ENCODE data around the gene DRC3. TPM values are rescaled to one million over a fixed set of nuclear protein-coding genes. Genes with fewer than 3 reads are reported as not detected.

The DRC3 gene
- polyA plus RNA-seq, 6 donors from 2014 or later: 0.19 to 1.4 (median 0.85) TPM; not detected in 2

DNA sequence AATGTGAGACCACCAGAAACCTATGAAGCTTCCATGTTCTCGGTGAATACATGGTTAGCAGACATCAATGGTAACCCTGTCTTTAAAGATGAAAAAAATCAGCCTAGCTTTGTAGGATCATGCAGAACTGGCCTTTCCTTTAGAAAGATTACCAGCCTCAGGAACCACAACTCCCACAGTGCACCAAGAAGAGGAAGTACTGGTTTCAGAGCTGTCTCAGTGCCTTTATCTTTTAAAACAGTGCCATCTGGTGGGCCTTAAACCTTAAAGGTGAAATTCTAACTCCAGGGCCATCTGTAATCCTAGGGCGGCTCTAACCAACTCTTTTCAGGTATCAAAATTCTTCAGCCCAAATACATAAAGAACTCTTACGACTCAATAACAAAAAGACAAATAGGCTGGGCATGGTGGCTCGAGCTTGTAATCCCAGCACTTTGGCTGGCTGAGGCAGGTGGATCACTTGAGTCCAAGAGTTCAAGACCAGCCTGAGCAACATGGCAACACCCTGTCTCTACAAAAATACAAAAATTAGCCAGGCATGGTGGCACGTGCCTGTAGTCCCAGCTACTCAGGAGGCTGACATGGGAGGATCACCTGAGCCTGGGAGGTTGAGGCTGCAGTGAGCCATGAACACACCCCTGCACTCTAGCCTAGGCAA lies 60.9 kb downstream of the DRC3 start:
- Mint-ChIP-seq H3K4me3 (peak overlapping the region in 1 of 8 donors; percentile 73), H3K27ac (peak overlapping the region in 3 of 6 donors; percentile 43 to 89 (median 81)), H3K36me3 (no peaks in the 10 kb centered on the region), H3K4me1 (peaks cover 30 to 52% (median 50%) of the 10 kb centered on the region in 3 donors), H3K27me3 (no peaks in the 10 kb centered on the region), H3K9me3 (no peaks in the 10 kb centered on the region)
- peak; percentile 75 to 79 for ATAC-seq (ENCODE audit: low read depth in 2 of 2)
- peak; percentile 75 for DNase-seq

DNA sequence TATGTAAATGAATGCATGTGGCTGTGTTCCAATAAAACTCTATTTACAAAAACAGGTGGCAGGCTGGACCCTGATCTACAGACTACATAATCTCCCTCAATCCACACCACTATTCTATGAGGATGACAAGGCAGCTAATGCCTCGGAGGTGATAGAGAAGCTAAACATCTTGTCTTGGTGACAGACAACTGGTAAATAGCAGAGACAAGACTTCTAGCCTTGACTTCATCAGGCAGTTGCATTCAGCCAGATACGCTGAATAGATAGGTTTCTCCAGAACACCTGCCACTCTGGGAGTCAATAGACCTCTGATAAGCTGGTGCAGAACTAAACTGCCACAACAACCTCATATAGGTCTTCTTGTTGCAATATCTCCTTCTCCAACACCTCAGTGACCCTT lies 63.0 kb downstream of the DRC3 start:
- Mint-ChIP-seq H3K27me3 (no peaks in the 10 kb centered on the region), H3K4me1 (peaks cover 43 to 62% (median 61%) of the 10 kb centered on the region in 3 donors), H3K36me3 (peaks cover 0 to 8% of the 10 kb centered on the region in 2 donors), H3K9me3 (no peaks in the 10 kb centered on the region), H3K27ac (peak overlapping the region in 2 of 6 donors; percentile 53 to 80), H3K4me3 (peak overlapping the region in 2 of 8 donors; percentile 24 to 53)
- DNase-seq (no peak), ATAC-seq (ENCODE audit: low read depth in 2 of 2) (no peak)

DNA sequence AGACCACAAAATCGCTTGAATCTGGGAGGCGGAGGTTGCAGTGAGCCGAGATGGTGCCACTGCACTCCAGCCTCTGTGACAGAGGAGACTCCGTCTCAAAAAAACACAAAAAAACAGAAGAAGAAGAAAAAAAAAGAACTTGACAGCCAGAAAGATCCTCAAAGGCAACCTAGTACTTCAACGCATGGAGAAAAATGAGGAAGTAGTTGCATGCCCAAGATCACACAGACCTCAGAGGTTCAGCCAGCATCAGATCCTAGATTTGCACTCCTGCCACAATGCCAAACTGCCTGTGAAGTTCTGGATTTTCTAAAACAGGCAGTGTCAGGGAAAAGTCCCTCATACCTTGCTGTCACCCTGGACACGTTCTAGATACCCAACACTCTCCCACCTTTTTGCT lies 64.8 kb downstream of the DRC3 start:
- Mint-ChIP-seq H3K4me1 (peaks cover 55 to 66% (median 60%) of the 10 kb centered on the region in 3 donors), H3K9me3 (no peaks in the 10 kb centered on the region), H3K27ac (peak overlapping the region; percentile 20 to 99 (median 89)), H3K4me3 (peak overlapping the region; percentile 86 to 100 (median 97)), H3K36me3 (peaks cover 0 to 8% of the 10 kb centered on the region in 2 donors), H3K27me3 (no peaks in the 10 kb centered on the region)
- DNase-seq (peak; percentile 51), ATAC-seq (ENCODE audit: low read depth in 2 of 2) (no peak)

DNA sequence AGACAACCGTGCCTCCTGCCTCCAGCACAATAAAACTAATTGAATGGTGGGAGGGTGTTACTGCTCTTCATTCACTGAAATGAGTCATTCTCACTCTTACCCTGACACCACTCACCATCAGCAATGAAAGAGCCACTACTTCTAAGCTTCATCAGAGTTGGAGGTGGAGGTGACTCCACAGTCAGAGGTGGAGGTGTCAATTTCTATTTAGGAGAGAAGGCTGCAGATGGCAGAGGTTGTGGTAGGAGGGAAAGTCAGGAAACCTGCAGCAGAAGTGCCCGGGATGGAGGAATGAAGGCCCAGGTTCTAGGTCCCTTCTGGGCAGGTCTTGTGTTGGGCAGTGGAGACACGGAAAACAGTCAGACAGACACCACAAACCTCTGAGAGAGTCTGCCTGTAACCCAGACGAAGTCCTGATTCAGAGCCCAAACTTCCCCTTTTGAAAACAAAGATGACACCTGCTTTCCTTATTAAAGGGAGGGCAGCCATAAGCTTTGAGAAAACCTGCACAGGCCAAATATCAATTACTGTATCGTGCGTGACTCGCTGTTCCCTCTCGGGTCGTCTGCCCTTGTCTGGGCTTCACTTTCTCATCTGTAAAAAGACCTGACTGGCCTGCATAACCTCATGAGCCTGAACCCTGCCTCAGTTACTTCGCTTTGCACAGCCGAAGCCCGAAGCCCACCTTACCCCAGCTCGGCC lies 65.6 kb downstream of the DRC3 start:
- DNase-seq (peak; percentile 66), ATAC-seq (ENCODE audit: low read depth in 2 of 2) (peak; percentile 28 to 40)
- H3K27ac Mint-ChIP-seq: peak overlapping the region; percentile 20 to 99 (median 92)
- no peaks in the 10 kb centered on the region for H3K27me3 Mint-ChIP-seq
- H3K9me3 Mint-ChIP-seq: no peaks in the 10 kb centered on the region
- H3K36me3 Mint-ChIP-seq: peaks cover 0 to 8% of the 10 kb centered on the region in 2 donors
- peaks cover 54 to 63% (median 59%) of the 10 kb centered on the region in 3 donors for H3K4me1 Mint-ChIP-seq
- H3K4me3 Mint-ChIP-seq: peak overlapping the region; percentile 86 to 100 (median 97)

GRCh38 chr17:18038861-18039534 lies 66.3 kb downstream of the DRC3 start, which contains the start of the genes ATPAF2 and GID4:
Gene ATPAF2, minus strand, starts transcription at chr17:18039168. Its CDS starts 155 bp downstream, at chr17:18039013.
Gene GID4, plus strand, starts transcription at chr17:18039408. Its CDS starts 57 bp downstream, at chr17:18039465.
- Mint-ChIP-seq H3K4me3 (peak within 1 kb of the TSS; percentile 86 to 100 (median 97)), H3K9me3 (no peaks in the 10 kb centered on the region), H3K27ac (peak within 1 kb of the TSS; percentile 82 to 99 (median 92)), H3K4me1 (peaks cover 49 to 56% (median 53%) of the 10 kb centered on the region in 3 donors), H3K36me3 (peaks cover 0 to 8% of the 10 kb centered on the region in 2 donors), H3K27me3 (no peaks in the 10 kb centered on the region)
- peak; percentile 100 for DNase-seq
- ATAC-seq (ENCODE audit: low read depth in 2 of 2): peak; percentile 85

DNA sequence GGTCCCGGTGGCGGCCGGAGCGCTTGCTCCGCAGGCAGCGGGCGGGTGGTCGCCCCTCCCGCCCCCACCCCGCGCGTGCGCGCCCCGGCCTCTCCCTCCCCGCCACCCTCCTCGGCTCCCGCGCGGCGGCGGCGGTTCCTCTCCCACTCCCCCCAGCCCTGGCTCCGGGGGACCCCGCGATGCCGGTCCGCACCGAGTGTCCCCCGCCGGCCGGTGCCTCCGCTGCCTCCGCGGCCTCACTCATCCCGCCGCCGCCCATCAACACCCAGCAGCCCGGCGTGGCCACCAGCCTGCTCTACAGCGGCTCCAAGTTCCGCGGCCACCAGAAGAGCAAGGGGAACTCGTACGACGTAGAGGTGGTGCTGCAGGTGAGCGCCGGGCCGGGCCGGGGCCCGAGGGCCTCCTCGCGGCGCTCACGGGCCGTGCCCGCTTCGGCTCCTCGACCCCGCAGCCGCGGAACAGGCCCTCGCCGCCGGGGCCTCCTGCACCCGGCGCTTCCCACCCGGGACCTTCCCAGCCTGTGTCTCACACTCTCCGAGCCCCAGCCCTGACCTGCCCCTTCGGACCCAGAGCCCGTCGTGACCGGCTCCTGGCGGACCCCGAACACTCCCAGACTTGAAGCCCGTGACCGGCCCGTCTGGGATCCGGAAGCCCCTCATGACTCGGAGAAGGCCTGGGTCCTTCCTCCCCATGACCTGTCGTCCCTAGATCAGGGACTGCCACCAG lies 67.0 kb downstream of the DRC3 start:
- H3K4me1 Mint-ChIP-seq: peaks cover 49 to 56% (median 53%) of the 10 kb centered on the region in 3 donors
- H3K4me3 Mint-ChIP-seq: peak overlapping the region; percentile 86 to 100 (median 97)
- peaks cover 0 to 8% of the 10 kb centered on the region in 2 donors for H3K36me3 Mint-ChIP-seq
- ATAC-seq (ENCODE audit: low read depth in 2 of 2) (peak; percentile 33 to 35), DNase-seq (no peak)
- no peaks in the 10 kb centered on the region for H3K27me3 Mint-ChIP-seq
- peak overlapping the region; percentile 75 to 99 (median 88) for H3K27ac Mint-ChIP-seq
- no peaks in the 10 kb centered on the region for H3K9me3 Mint-ChIP-seq

- ATAC-seq (ENCODE audit: low read depth in 2 of 2): no peak
- H3K36me3 Mint-ChIP-seq: peaks cover 0 to 8% of the 10 kb centered on the region in 2 donors
- DNase-seq: no peak
Measured at GRCh38 chr17:18040261-18040858, 67.7 kb downstream of the DRC3 start.

GRCh38 chr17:18041776-18042175 lies 69.1 kb downstream of the DRC3 start:
- Mint-ChIP-seq H3K4me3 (peak overlapping the region in 6 of 8 donors; percentile 61 to 97 (median 81)), H3K9me3 (no peaks in the 10 kb centered on the region), H3K4me1 (peaks cover 45 to 54% (median 46%) of the 10 kb centered on the region in 3 donors), H3K36me3 (peaks cover 0 to 8% of the 10 kb centered on the region in 2 donors), H3K27me3 (no peaks in the 10 kb centered on the region), H3K27ac (peak overlapping the region in 1 of 6 donors; percentile 81)
- DNase-seq (no peak), ATAC-seq (ENCODE audit: low read depth in 2 of 2) (no peak)

More at GRCh38 chr17:18040261-18040858, 67.7 kb downstream of the DRC3 start:
- Mint-ChIP-seq H3K4me3 (peak overlapping the region; percentile 82 to 97 (median 90)), H3K4me1 (peaks cover 48 to 56% (median 49%) of the 10 kb centered on the region in 3 donors), H3K27ac (peak overlapping the region; percentile 75 to 91 (median 89)), H3K27me3 (no peaks in the 10 kb centered on the region), H3K9me3 (no peaks in the 10 kb centered on the region)

DNA sequence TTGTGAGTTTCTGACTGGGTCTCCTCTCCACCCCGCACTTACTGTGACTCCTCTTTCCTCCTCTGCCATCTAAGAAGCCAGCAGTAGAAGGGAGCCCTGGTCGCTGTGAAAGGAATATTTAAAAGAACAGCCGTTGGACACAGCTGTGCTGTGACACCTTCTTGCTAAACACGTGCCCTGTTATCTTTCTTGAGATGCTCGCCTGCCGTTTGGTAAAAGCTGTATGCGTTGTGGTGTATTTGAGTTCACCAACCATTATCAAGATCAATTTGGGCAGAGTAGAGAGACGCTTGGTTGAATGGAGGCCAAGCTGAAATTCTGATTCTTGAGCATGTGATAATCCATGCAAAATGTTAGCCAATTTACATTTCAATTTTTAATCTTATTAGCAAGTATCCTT lies 70.3 kb downstream of the DRC3 start:
- no peaks in the 10 kb centered on the region for H3K9me3 Mint-ChIP-seq
- peaks cover 0 to 8% of the 10 kb centered on the region in 2 donors for H3K36me3 Mint-ChIP-seq
- DNase-seq (no peak), ATAC-seq (ENCODE audit: low read depth in 2 of 2) (no peak)
- peaks cover 33 to 43% (median 35%) of the 10 kb centered on the region in 3 donors for H3K4me1 Mint-ChIP-seq
- H3K4me3 Mint-ChIP-seq: peak overlapping the region in 1 of 8 donors; percentile 97
- H3K27ac Mint-ChIP-seq: no peak overlapping the region
- no peaks in the 10 kb centered on the region for H3K27me3 Mint-ChIP-seq

GRCh38 chr17:18043491-18043890 lies 70.8 kb downstream of the DRC3 start:
- Mint-ChIP-seq H3K9me3 (no peaks in the 10 kb centered on the region), H3K27me3 (no peaks in the 10 kb centered on the region), H3K27ac (no peak overlapping the region), H3K4me3 (peak overlapping the region in 1 of 8 donors; percentile 97), H3K36me3 (peaks cover 0 to 8% of the 10 kb centered on the region in 2 donors), H3K4me1 (peaks cover 28 to 38% (median 31%) of the 10 kb centered on the region in 3 donors)
- DNase-seq: no peak
- ATAC-seq (ENCODE audit: low read depth in 2 of 2): no peak

- H3K27ac Mint-ChIP-seq: peak overlapping the region in 3 of 6 donors; percentile 51 to 61 (median 54)
- ATAC-seq (ENCODE audit: low read depth in 2 of 2) (no peak), DNase-seq (no peak)
- peaks cover 26 to 33% (median 28%) of the 10 kb centered on the region in 3 donors for H3K4me1 Mint-ChIP-seq
- H3K4me3 Mint-ChIP-seq: no peak overlapping the region
- peaks cover 0 to under 1% of the 10 kb centered on the region in 2 donors for H3K36me3 Mint-ChIP-seq
- H3K27me3 Mint-ChIP-seq: no peaks in the 10 kb centered on the region
- no peaks in the 10 kb centered on the region for H3K9me3 Mint-ChIP-seq
Measured at GRCh38 chr17:18044609-18045008, 71.9 kb downstream of the DRC3 start.

DNA sequence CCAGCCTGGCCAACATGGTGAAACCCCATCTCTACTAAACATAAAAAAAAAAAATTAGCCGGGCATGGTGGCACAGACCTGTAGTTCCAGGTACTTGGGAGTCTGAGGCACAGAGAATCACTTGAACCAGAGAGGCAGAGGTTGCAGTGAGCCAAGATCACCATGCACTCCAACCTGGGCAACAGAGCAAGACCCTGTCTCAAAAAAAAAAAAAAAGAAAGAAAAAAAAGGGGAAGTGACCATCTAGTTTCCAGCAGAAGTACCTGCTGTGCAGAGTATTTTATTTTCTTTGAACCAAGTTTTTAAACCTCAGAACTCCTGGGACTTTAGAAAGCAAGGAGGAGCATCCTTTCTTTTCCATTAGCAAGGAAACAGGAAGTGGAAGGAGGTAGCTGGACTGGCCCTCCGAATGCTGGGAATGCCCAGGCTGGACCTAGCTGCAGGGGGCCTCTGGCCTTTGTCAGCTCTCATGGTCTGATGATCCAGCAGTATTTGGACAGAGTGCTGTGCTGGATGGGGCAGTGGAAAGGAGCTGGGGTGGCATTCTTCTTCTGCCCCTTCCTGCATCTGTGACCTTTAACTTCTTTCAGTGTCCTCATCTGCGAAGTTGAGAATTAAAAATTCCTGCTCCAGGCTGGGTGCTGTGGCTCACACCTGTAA lies 73.2 kb downstream of the DRC3 start:
- DNase-seq: no peak
- Mint-ChIP-seq H3K36me3 (no peaks in the 10 kb centered on the region), H3K27ac (peak overlapping the region in 4 of 6 donors; percentile 56 to 89 (median 70)), H3K4me3 (peak overlapping the region in 1 of 8 donors; percentile 7), H3K27me3 (no peaks in the 10 kb centered on the region), H3K9me3 (no peaks in the 10 kb centered on the region), H3K4me1 (peaks cover 16 to 24% (median 17%) of the 10 kb centered on the region in 3 donors)
- ATAC-seq (ENCODE audit: low read depth in 2 of 2): peak; percentile 36 to 52

All from naive B cell (primary cell).